ENCODE data around the gene KAZALD1. TPM values are rescaled to one million over a fixed set of nuclear protein-coding genes. Genes with fewer than 3 reads are reported as not detected.

The KAZALD1 gene, protein sequence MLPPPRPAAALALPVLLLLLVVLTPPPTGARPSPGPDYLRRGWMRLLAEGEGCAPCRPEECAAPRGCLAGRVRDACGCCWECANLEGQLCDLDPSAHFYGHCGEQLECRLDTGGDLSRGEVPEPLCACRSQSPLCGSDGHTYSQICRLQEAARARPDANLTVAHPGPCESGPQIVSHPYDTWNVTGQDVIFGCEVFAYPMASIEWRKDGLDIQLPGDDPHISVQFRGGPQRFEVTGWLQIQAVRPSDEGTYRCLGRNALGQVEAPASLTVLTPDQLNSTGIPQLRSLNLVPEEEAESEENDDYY
- not detected for total RNA-seq

DNA sequence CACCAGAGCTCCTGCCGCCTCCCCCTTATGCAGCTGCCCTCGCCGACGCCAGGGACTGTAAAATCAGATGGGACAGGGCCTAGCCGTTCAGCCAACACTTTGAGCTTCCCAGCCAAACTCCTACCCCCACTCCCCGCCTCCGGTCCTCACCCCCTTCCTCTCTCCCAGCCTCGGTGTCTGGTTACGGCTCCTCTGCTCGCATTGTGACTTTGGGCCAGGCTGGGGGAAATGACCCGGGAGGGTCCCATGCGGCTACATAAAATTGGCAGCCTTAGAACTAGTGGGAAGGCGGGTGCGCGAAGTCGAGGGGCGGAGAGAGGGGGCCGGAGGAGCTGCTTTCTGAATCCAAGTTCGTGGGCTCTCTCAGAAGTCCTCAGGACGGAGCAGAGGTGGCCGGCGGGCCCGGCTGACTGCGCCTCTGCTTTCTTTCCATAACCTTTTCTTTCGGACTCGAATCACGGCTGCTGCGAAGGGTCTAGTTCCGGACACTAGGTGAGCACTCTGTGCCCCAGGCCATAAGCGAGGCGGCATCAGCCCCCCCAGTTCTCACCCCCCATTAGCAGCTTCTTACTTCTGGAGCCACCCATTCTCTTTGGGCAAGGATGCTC is at the start of gene KAZALD1:
KAZALD1 (plus strand) TSS at position 366 of the 608 bp plus-strand sequence. CDS start 604 bp downstream, outside the sequence.
- DNase-seq: no peak

DNA sequence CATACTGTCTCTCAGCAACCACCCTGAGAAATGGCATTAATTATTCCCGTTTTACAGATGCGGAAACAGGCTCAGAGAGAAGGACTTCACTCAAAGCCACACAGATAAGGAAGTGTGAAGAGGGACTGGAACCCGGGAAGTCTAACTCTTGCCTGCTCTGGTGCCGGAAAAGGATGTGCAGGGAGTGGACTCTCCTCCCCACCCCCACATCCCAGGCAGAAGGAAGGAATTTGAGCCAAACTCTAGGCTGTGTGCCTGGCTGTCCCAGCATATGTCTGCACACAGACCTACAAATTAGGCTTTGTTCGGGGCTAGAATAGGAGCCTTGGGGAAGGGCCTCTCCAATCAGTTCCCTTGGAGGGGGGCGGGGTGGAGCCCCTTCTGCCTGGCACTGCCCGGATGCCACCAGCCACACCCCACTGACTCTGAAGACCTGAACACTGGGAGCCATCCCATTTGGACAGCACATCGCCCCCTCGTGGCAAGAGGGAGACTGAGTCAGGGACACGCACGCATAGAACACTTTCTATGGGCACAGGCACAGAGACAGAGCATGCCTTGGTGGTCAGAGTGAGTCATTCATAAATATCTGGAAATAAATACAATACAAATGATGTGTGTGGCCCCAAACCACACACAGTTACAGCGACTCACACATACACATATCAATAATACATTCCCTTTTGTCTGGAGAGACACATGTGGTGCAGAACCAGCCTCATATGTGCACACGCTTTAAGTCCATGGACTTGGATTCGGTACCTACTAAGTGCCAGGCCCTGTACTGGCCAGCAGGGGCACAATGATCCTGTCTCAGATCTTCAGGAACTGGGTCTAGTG is 49.0 kb upstream of the KAZALD1 start:
- peak; percentile 69 for DNase-seq

DNA sequence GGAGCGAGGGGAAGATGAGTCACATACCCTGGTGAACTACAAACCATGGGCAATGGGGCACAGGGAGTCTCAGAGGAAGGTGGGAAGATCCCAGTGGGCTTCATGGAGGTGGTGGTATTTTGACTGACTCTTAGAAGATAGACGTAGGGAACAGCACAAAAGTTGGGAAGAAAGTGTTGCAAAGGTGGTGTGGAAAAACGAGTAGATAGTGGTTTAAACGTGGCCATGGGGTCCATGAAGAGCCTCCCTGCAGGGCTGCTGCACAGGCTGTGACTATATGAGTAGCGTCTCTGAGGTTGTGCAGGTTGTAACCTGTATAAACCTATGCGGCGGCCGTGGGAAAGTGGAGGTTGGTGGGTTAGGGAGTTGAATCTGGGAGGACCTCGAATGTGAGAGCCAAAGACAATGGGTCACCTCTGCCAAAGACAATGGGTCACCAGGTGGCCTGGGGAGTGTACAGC is 48.4 kb upstream of the KAZALD1 start:
- DNase-seq: no peak

DNA sequence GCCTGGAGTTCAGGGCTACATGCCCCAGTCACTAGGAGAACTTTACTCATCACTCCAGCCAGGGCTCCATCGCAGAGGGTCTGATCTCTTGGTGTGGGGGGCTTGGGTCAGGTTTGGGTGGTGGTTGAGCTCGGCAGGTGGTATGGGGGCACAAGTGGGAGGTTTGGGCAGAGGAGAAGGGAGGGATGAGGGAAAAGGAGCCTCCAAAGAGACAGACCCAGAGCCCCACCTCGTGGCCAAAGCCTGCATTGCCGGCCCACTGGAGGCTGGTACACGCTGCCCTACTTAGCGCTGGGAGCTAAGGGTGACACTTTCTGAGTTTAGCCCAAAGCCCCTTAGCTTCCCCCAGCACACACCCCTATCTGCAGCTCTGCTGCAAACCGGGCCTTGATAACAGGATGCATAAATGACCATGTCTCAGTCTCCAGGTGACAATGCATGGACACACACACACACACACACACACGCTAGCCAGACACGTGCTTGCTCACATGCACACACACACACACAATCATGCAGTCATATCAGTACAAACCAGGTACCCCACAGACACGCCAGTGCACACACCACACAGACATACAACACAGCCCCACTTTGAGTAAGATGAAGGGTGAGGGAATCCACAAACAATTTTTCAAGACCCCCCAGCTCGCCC is 47.4 kb upstream of the KAZALD1 start:
- peak; percentile 72 for DNase-seq

DNA sequence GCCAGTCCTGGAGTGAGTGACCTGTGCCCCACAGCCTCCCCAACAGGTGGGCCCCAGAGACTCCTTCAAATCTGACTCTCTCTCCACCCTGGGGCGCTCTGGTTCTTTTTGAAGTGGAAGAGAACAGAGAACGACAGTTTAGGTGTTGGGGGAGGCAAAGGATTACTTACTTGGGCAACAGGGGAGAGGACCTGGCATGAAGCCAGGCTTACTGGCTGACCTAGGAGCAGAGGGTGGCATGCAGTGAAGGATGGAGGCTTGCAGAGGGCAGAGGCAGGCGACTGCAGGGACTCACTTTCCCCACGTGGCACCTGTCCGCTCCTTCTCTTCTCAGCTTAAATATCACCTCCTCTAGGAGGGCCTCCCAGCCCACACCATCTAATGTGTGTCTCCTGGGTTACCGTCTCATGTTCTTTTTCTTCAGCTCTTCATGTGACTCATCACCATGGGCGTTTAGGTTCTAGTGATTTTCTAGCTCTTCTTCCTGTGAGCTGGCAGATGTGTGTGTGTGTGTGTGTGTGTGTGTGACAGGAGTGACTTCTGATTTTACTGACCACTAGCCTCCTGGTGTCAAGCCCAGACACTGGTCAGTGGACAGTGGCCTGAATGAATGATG is 46.7 kb upstream of the KAZALD1 start:
- no peak for DNase-seq

DNA sequence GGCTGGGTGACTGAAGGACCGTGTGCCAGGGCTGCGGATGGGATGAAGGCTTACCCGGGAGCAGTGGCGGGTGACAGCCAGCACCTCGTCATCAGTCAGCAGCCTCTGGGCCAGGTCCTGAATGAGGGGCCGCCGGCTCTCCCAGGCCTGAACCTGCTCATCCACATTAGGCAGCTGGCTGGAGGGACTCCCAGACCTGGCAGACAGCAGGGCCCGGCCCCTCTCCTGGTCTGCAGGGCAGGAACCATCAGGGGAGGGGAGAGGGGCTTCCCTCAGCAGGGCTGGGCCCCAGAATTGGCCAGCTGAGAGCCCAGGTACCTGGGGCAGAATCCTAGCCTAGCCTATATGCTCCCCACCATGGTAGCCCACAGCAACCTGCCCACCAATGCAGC is 46.2 kb upstream of the KAZALD1 start:
- DNase-seq: no peak

DNA sequence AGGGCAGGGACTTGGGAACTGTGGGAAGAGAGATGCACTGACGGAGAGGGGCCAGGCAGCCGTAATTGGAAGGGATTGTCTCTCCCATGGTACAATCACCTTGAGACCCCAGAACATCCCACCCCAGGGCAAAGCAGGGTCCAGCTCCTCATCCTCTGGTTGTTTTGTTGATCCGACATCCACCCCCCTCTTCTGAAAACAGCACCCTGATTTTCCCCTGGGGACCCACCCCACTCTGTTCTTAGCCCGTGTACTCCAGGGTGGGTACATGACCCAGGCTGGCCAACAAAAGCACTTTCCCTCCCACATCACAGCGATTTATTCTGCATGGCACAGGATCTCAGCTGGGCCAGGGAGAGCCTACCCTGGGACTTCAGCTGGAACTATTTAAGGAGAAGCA is 45.0 kb upstream of the KAZALD1 start:
- DNase-seq: no peak

DNA sequence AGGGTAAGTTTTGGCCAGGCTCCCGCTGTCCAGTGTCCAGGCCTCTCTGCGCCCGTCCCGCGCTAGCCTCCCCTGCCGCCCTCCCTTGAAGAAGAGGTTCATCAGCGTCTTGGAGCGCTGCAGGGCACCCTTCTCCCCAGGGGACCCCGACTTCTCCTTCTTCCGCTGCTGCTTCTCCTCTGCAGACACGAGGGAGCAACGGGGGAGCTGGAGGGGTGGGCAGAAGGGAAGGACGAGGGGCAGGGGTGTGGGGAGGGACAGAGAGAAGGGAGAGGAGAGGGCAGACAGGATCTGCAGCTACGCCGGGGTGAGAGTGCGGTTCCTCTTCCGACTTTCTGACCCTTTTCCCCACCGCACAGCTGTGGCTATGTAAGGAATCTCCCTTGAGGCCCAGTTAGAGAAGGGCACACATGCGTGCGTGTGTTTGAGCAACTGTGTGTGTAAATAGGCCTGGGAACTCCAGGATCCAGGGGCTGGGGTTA is 43.6 kb upstream of the KAZALD1 start:
- DNase-seq: no peak

DNA sequence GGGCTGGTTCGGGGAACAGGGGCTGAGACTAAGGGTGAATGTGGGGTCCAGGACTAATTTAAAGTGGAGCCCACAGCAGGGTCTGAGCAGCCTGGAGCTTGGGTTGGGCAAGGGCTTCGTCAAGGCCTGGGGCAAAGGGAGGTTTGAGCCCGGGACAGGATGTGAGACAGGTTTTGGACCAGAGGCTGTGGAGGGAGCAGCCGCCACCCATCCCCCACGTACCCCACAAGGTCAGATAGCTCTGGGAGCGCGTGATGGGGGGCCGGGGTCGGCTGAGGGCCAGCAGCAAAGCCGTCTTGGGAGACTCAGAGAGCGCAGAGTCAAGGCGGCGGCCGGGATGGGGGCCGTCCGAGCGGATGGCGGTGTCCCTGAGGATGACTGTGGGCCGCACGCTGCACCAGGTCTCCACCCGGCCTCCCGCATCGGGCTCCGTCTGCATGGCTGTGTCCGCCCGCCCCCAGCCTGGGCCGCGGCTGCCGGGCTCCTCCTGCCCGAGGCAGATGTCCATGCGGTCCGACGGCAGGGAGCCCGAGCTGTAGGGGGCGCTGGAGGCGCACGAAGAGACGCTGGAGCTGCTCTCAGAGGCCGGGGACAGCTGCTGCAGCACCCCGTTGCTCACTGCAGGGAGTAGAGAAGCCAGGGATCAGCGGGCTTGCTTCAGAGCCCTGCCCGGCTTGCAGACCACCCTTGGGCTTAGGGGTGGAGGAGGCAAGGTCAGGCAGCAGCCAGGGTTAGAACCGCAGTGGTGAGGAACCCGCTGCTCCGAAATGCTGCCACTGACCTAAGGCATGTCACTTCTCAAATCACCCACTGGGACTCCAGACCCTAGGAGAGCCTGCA is 43.0 kb upstream of the KAZALD1 start:
- DNase-seq: peak; percentile 62

DNA sequence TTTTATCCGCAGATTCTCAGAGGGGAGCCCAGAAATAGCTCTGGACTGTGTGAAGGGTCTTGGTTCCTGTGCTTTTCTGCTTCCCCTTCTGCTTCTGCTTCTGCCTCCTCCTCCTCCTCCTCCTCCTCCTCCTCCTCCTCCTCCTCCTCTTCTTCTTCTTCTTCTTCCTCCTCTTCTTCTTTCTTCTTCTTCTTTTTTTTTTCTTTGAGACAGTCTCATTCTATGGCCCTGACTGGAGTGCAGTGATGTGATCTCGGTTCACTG is 42.4 kb upstream of the KAZALD1 start:
- DNase-seq: no peak

DNA sequence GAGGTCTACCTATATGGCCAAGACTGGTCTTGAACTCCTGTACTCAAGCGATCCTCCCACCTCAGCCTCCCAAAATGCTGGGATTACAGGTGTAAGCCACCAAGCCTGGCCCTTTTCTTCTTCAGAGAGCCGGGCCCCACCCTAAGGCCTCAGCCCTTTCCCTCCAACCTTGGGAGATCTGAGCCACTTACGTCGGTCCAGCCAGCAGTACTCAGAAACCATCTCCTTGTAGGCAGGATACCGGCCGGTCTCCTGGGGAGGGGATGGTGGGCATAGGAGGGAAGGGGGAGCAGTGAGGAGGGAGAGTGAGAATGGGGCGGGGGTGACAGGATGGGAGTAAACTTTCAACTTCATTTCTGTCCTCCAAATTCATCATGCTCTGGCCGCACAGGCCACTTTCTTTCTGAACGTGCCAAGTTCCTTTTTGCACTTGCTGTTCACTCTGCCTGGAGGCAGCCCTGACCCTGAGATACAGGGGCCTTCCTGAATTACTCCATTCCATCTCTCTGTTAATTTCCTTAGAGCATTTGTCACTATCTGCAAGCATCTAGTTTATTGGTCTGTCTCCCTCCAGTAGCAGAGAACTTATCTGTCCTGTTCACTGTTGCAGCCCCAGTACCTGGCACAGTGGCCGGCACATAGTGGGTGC is 41.2 kb upstream of the KAZALD1 start:
- DNase-seq: no peak

DNA sequence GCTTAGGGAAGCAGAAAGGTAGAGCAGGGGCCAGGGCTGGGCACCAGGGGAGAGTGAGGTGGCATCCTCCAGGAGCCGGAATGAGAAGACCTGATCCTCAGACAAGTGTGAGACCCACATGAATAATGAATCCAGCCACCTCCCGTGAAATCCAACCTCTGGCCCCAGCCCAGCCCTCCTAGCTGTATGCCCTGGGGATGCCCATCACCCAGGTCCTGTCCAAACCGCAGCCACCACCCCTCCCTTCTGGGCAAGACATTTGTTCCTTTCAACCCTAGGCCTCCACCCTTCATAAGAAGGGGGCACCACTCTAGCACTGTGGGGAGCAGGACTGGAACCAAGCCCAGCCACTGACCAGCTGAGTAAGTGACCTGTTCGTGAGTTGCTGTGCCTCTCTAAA is 40.5 kb upstream of the KAZALD1 start:
- no peak for DNase-seq

DNA sequence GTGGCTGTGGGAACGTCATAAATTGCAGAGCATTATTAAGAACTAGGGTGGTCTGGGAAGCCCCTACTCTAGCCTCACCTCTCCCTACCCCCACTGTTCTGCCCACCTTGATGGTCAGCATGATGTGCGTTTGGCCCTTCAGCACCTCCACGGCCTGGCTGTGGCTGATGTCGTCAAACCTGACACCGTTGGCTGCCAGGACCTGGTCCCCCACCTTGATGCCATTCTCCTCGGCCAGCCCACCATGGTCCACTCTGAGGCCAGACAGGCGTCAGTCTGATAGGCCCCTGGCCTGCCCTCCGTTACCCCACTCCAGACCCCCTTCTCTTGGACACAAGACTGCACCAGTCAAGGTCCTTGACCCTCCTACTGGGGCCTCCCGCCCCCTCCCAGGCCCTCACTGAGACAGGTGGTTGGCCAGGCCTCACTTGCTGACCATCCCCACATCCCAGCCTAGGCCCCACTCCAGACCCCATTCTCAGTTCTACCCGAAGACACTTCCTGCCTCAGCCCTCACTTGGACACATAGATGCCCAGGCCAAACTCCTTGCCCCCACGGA is 40.0 kb upstream of the KAZALD1 start:
- DNase-seq: no peak

DNA sequence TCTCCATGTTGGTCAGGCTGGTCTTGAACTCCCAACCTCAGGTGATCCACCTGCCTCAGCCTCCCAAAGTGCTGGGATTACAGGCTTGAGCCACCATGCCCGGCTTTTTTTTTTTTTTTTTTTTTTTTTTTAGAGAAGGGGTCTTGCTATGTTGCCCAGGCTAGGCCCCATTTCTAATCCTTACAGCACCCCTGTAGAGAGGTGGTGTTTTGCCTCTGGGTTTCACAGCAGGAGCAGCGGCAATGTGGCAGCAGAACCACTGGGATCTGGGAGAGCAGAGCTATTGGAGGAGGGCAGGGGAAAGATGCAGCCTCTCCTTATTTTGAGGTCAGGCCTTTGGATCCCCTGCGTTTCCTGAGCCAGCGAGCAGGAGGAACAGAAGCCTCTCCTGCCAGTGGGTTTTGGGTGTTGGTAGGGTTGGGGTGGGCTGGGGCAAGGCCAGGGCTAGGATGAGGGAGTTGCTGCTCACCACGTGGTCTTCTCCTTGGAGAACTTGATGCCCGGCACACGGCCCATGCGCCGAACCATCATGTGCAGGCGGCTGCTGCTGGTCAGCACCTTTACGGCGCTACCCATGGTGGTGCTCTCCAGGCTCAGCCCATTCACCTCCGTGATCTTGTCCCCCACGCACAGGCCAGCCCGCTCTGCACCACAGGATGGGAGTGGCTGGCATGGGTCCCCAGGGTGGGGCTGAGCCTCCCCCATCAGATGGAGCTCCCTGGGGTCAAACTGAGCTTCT is 38.7 kb upstream of the KAZALD1 start:
- DNase-seq: no peak

DNA sequence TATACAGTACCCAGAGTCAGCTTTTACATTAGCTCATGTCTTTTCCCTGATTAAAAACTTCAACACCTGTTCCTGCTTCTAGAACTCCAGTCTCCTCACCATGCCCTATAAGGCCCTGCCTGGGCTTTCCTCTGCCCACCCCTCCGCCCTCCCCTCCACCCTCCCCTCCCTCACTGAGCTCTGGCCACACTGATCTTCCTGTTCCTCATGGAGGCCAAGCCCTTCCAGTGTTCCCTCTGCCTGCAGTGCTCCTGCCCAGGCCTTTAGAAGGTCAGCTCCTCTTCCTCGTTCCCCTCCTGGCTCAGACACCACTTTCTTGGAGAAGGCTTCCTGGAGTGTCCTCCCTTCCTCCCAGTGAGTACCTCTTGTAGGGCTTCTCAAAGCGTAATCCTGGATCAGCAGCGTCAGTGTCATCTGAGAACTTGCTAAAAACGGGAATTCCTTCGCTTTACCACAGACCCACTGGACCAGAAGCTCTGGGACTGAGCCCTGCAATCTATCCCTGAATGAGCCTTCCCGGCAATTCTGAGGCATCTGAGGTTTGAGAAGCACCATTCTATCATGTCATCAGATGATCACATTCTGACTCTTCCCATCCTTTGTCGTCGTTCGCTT is 34.6 kb upstream of the KAZALD1 start:
- DNase-seq: no peak

DNA sequence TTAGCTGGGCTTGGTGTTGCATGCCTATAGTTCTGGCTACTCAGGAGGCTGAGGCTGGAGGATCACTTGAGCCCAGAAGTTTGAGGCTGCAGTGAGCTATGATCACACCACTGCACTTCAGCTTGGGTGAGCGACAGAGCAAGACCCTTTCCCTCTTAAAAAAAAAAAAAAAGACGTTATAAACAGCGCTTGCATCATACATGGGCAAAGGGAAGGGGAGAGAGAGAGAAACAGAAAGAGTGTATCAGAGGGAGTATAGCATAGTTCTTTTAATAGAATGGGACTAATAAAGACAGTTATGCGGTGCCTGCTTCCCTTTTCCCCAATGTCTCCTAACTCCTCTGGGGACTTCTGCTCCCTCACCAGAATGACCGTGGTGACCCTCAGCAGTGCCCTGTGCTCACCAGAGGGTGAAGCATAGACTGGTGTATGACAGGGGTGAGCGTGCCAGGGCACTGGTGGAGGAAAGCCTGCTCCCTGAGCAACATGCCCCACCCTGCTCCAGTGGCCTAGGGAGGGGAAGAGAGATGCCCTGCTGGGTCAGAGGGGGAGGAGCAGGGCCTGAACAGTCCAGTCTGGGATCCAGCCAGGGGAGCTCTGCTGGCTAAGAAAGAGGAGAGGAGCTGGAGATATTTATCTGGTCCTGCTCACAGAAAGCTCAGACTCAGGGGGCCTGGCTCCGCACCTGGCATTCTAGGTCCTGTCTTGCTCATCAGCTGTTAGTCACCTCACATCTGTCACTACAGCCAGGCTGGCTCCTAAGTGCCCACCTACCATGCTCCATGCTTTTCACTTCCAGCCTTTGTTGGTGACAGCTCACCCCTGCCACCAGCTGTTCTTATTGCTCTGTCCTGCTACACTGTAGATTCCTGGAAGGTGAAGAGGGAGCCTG is 33.1 kb upstream of the KAZALD1 start:
- DNase-seq: no peak

DNA sequence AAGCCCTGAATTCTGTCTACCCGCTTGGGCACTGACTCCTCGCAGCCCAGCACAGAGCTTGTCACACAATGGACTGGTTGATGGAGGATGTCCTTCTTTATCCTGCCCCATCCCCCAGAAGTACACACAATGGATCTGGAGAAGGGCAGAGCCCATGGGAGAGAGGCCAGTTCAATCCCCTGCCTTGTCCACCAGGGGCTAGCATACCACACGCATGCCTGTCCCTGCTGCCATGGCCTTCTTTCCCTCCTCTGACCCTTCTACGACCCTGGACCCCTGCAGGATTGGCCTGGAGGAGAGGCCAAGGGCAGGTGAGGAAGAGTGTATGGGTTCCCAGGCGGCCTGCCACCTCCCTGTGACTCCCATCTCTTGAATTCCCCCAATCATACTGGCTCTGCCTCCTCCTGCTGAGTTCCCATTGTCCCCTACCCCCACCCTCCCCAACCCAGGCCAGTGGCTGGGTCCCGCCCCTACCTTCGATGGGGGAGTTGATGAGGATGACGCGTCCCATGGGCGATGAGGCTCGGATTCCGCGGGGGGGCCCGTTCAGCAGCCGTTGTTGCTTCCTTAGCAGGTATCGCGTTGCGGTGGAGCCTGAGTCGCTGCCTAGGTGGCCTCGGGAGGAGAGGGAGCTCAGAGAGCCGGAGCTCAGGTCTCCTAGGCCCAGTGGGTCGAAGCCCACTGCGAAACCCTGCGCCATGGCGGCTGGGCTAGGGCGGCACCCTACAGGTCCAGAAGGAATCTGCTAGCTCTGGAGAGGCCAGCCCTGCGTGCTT is 32.1 kb upstream of the KAZALD1 start:
- DNase-seq: no peak
